HepG2 (cell line): Measurements from ENCODE around the gene PTGDS. TPM values are rescaled to one million over a fixed set of nuclear protein-coding genes. Genes with fewer than 3 reads are reported as not detected.
A peak's percentile ranks its signal among the peaks of the same experiment; 100 is the strongest.

Source experiments
- CHCHD3 ChIP-seq: sonication (generic); formaldehyde crosslinking; IDR thresholded peaks from 2 replicates; pipeline ENCODE4 v1.8.0; 2022; ENCODE audit warnings: mild to moderate bottlenecking, missing genetic modification reagents, moderate library complexity
- MEIS2 ChIP-seq: sonication (generic); formaldehyde crosslinking; IDR thresholded peaks from 2 replicates; pipeline ENCODE4 v1.9.0; 2021; ENCODE audit warnings: mild to moderate bottlenecking, missing genetic modification reagents
- NBN ChIP-seq: fragments of 450-650 bp; conservative IDR thresholded peaks from 2 replicates; pipeline ENCODE4 v1.6.1; 2017
- NR1H2 ChIP-seq: sonication (generic); formaldehyde crosslinking; IDR thresholded peaks from 2 replicates; pipeline ENCODE4 v1.8.1; 2022; ENCODE audit warnings: low read depth, missing genetic modification reagents, borderline replicate concordance
- REPIN1 ChIP-seq: sonication (generic); formaldehyde crosslinking; IDR thresholded peaks from 2 replicates; pipeline ENCODE4 v1.8.0; 2022; ENCODE audit warnings: missing genetic modification reagents, low read depth, mild to moderate bottlenecking, borderline replicate concordance
- RORA ChIP-seq: sonication (generic); formaldehyde crosslinking; IDR thresholded peaks from 2 replicates; pipeline ENCODE4 v1.5.0; 2020; ENCODE audit warnings: mild to moderate bottlenecking, missing genetic modification reagents, moderate library complexity
- TOPORS ChIP-seq: sonication (generic); formaldehyde crosslinking; IDR thresholded peaks from 2 replicates; pipeline ENCODE4 v1.8.0; 2023; ENCODE audit warnings: mild to moderate bottlenecking, missing genetic modification reagents
- TP53 ChIP-seq: sonication (generic); formaldehyde crosslinking; conservative IDR thresholded peaks from 2 replicates; pipeline ENCODE4 v1.4.0; 2020; ENCODE audit warnings: missing genetic modification reagents
- ZNF207 ChIP-seq: fragments of 450-650 bp; IDR thresholded peaks from 2 replicates; pipeline ENCODE4 v1.6.1; 2016; ENCODE audit warnings: antibody characterized with exemption, borderline replicate concordance
- ZNF501 ChIP-seq: sonication (generic); formaldehyde crosslinking; IDR thresholded peaks from 2 replicates; pipeline ENCODE4 v1.5.1; 2020; ENCODE audit warnings: mild to moderate bottlenecking, moderate library complexity, missing genetic modification reagents
- ZNF703 ChIP-seq: sonication (generic); formaldehyde crosslinking; IDR thresholded peaks from 2 replicates; pipeline ENCODE4 v1.5.1; 2020; ENCODE audit warnings: missing genetic modification reagents, mild to moderate bottlenecking, moderate library complexity, borderline replicate concordance
- ZSCAN25 ChIP-seq: sonication (generic); formaldehyde crosslinking; IDR thresholded peaks from 2 replicates; pipeline ENCODE4 v1.8.0; 2022; ENCODE audit warnings: mild to moderate bottlenecking, missing genetic modification reagents
- ZSCAN30 ChIP-seq: sonication (generic); formaldehyde crosslinking; IDR thresholded peaks from 2 replicates; pipeline ENCODE4 v1.5.0; 2020; ENCODE audit warnings: mild to moderate bottlenecking, missing genetic modification reagents
- polyA plus RNA-seq, 8 experiments: library from polyadenylated mRNA; depleted of rRNA in 3 of 8; stranded (reverse) in 7 of 8; unstranded in 1 of 8; fragments of >200 nt; fragmentation: Illumina TruSeq in 4 of 8; extraction: Trizol in 4 of 8; gene quantifications; 2 replicates each; pipeline versions ENCODE4 v1.2.1 to v1.2.3, GENCODE V29; 2011 to 2016; ENCODE audit warnings: low read depth in 4 of 8, missing spikeins in 1 of 8, mixed read lengths in 1 of 8; ENCODE audit not compliant: insufficient read depth in 1 of 8
- total RNA-seq, 5 experiments: library from RNA; depleted of rRNA; stranded (reverse); fragments of >200 nt; fragmentation: Illumina TruSeq; extraction: Trizol; gene quantifications; 2 replicates each; pipeline ENCODE4 v1.2.3, GENCODE V29; 2016; ENCODE audit warnings: low read depth in 1 of 5
- TF ChIP-seq, protein P1 (sequence below): sonication (generic); formaldehyde crosslinking; IDR thresholded peaks from 2 replicates; pipeline ENCODE4 v1.4.0; 2020; ENCODE audit warnings: mild to moderate bottlenecking, missing genetic modification reagents
- TF ChIP-seq, protein P2 (sequence below): sonication (generic); formaldehyde crosslinking; IDR thresholded peaks from 2 replicates; pipeline ENCODE4 v1.5.0; 2020; ENCODE audit warnings: mild to moderate bottlenecking, missing genetic modification reagents, borderline replicate concordance
- TF ChIP-seq, protein P3 (sequence below): sonication (generic); formaldehyde crosslinking; IDR thresholded peaks from 2 replicates; pipeline ENCODE4 v1.4.0; 2020; ENCODE audit warnings: missing genetic modification reagents

Gene PTGDS
- total and polyA plus RNA-seq, 2 of the 13 experiments (the other 11 are each of a cell fraction or from before 2014, with no cell fraction given) = 0.33 to 0.50 TPM

DNA sequence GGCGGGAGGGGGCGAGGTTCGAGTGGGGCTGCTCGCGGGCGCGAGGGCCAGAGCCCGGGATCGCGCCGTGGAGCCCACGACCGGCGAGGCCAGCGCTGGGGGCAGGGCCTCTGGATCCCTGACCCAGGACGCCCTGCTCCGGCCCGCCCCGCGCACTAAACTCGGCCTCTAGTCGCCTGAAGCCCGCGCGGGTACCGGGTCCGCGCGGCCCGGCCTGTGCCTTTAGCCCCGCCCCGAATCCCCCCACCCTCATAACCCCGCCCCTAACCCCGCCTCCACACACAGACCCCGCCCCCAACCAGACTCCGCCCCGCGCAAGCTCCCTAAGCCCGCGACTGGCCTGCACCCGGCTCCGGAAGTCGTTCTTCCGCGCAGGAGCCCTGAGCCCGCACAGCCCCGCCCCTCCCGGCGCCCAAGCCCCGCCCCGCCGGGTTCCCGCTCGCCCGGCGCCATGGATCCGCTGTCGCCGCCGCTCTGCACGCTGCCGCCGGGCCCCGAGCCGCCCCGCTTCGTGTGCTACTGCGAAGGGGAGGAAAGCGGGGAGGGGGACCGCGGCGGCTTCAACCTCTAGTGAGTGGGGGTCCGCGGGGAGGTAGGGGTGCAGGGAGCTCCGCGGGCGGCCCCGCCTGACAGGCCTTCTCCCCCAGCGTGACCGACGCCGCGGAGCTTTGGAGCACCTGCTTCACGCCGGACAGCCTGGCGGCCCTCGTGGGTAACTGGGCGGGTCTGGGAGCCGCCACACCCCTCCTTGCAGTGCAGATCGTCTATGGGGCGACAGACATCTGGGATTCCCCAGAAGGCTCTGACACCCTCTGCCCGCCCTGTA is 14.9 kb downstream of the PTGDS start, which contains the start of gene PAXX (continued):
- TF ChIP-seq, protein P1, sequence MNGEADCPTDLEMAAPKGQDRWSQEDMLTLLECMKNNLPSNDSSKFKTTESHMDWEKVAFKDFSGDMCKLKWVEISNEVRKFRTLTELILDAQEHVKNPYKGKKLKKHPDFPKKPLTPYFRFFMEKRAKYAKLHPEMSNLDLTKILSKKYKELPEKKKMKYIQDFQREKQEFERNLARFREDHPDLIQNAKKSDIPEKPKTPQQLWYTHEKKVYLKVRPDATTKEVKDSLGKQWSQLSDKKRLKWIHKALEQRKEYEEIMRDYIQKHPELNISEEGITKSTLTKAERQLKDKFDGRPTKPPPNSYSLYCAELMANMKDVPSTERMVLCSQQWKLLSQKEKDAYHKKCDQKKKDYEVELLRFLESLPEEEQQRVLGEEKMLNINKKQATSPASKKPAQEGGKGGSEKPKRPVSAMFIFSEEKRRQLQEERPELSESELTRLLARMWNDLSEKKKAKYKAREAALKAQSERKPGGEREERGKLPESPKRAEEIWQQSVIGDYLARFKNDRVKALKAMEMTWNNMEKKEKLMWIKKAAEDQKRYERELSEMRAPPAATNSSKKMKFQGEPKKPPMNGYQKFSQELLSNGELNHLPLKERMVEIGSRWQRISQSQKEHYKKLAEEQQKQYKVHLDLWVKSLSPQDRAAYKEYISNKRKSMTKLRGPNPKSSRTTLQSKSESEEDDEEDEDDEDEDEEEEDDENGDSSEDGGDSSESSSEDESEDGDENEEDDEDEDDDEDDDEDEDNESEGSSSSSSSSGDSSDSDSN = peak; percentile 36; the same call in 1 of the 2 replicates
- TF ChIP-seq NBN (no peak), ZSCAN30 (no peak), NR1H2 (CRISPR knock-in tag) (no peak), REPIN1 (CRISPR knock-in tag) (no peak), ZSCAN25 (CRISPR knock-in tag) (peak; percentile 83; the same call in 1 of the 2 replicates), TOPORS (CRISPR knock-in tag) (no peak), ZNF703 (CRISPR knock-in tag) (0 out of 2 replicates have a peak, but pooled peaks have one; percentile 33), CHCHD3 (CRISPR knock-in tag) (no peak), ZNF207 (no peak), ZNF501 (0 out of 2 replicates have a peak, but pooled peaks have one; percentile 51), TP53 (no peak), RORA (CRISPR knock-in tag) (no peak), MEIS2 (CRISPR knock-in tag) (no peak; the same call in 1 of the 2 replicates)
- TF ChIP-seq, protein P2, sequence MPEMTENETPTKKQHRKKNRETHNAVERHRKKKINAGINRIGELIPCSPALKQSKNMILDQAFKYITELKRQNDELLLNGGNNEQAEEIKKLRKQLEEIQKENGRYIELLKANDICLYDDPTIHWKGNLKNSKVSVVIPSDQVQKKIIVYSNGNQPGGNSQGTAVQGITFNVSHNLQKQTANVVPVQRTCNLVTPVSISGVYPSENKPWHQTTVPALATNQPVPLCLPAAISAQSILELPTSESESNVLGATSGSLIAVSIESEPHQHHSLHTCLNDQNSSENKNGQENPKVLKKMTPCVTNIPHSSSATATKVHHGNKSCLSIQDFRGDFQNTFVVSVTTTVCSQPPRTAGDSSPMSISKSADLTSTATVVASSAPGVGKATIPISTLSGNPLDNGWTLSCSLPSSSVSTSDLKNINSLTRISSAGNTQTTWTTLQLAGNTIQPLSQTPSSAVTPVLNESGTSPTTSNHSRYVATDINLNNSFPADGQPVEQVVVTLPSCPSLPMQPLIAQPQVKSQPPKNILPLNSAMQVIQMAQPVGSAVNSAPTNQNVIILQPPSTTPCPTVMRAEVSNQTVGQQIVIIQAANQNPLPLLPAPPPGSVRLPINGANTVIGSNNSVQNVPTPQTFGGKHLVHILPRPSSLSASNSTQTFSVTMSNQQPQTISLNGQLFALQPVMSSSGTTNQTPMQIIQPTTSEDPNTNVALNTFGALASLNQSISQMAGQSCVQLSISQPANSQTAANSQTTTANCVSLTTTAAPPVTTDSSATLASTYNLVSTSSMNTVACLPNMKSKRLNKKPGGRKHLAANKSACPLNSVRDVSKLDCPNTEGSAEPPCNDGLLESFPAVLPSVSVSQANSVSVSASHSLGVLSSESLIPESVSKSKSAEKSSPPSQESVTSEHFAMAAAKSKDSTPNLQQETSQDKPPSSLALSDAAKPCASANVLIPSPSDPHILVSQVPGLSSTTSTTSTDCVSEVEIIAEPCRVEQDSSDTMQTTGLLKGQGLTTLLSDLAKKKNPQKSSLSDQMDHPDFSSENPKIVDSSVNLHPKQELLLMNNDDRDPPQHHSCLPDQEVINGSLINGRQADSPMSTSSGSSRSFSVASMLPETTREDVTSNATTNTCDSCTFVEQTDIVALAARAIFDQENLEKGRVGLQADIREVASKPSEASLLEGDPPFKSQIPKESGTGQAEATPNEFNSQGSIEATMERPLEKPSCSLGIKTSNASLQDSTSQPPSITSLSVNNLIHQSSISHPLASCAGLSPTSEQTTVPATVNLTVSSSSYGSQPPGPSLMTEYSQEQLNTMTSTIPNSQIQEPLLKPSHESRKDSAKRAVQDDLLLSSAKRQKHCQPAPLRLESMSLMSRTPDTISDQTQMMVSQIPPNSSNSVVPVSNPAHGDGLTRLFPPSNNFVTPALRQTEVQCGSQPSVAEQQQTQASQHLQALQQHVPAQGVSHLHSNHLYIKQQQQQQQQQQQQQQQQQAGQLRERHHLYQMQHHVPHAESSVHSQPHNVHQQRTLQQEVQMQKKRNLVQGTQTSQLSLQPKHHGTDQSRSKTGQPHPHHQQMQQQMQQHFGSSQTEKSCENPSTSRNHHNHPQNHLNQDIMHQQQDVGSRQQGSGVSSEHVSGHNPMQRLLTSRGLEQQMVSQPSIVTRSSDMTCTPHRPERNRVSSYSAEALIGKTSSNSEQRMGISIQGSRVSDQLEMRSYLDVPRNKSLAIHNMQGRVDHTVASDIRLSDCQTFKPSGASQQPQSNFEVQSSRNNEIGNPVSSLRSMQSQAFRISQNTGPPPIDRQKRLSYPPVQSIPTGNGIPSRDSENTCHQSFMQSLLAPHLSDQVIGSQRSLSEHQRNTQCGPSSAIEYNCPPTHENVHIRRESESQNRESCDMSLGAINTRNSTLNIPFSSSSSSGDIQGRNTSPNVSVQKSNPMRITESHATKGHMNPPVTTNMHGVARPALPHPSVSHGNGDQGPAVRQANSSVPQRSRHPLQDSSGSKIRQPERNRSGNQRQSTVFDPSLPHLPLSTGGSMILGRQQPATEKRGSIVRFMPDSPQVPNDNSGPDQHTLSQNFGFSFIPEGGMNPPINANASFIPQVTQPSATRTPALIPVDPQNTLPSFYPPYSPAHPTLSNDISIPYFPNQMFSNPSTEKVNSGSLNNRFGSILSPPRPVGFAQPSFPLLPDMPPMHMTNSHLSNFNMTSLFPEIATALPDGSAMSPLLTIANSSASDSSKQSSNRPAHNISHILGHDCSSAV (CRISPR knock-in tag) = no peak
- TF ChIP-seq, protein P3, sequence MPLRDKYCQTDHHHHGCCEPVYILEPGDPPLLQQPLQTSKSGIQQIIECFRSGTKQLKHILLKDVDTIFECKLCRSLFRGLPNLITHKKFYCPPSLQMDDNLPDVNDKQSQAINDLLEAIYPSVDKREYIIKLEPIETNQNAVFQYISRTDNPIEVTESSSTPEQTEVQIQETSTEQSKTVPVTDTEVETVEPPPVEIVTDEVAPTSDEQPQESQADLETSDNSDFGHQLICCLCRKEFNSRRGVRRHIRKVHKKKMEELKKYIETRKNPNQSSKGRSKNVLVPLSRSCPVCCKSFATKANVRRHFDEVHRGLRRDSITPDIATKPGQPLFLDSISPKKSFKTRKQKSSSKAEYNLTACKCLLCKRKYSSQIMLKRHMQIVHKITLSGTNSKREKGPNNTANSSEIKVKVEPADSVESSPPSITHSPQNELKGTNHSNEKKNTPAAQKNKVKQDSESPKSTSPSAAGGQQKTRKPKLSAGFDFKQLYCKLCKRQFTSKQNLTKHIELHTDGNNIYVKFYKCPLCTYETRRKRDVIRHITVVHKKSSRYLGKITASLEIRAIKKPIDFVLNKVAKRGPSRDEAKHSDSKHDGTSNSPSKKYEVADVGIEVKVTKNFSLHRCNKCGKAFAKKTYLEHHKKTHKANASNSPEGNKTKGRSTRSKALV = no peak
